ENCODE results near the gene SLC22A5. TPM values are rescaled to one million over a fixed set of nuclear protein-coding genes. Genes with fewer than 3 reads are reported as not detected.

The SLC22A5 gene
- total RNA-seq, 6 donors from 2014 or later = 7.9 to 22.0 (median 12.7) TPM

DNA sequence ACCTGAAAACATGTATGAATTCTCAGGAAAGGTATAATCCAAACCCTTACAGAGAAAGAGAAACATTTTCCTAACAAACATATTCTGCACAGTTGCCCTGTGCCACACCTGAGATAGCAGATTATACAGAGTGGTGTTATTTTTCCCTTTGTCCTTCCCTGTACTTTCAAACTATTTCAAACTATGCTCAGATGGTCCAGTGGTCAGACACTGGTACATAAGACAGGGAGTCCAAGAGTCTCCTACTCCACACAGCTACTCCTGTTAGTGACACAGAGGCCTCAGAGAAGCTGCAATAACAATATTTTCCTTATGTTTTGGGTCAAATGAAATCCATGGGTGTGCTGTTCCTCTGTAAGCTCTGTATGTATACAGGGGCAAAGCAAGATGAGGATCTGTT, 30.0 kb upstream of the SLC22A5 start:
- peaks cover 0 to 13% (median 2%) of the 10 kb centered on the region in 4 donors for H3K36me3 ChIP-seq
- ATAC-seq (ENCODE audit: low FRiP score in 2 of 2) = no peak
- no peak for DNase-seq
- TF ChIP-seq POLR2A (IDR thresholded peaks at IDR 0.05) (no peak), EP300 (IDR thresholded peaks at IDR 0.05) (no peak), CTCF (IDR thresholded peaks at IDR 0.05) (no peak), POLR2AphosphoS5 (IDR thresholded peaks at IDR 0.05) (no peak)
- no peak overlapping the region for H3K4me3 ChIP-seq
- H3K27ac ChIP-seq = no peak overlapping the region
- no peaks in the 10 kb centered on the region for H3K4me1 ChIP-seq
- H3K9me3 ChIP-seq = no peaks in the 10 kb centered on the region
- H3K27me3 ChIP-seq = no peaks in the 10 kb centered on the region

GRCh38 chr5:132342291-132343180, 27.0 kb upstream of the SLC22A5 start:
- Histone ChIP-seq H3K27ac (no peak overlapping the region), H3K36me3 (peaks cover 0 to 4% (median 0%) of the 10 kb centered on the region in 4 donors), H3K4me1 (no peaks in the 10 kb centered on the region), H3K9me3 (no peaks in the 10 kb centered on the region), H3K27me3 (no peaks in the 10 kb centered on the region), H3K4me3 (no peak overlapping the region)
- ATAC-seq (ENCODE audit: low FRiP score in 2 of 2) (no peak), DNase-seq (no peak)
- WGBS, 2 donors = 75 to 80% methylated on average over 5 of the region's 5 CpGs
- TF ChIP-seq EP300 (IDR thresholded peaks at IDR 0.05) (no peak), CTCF (IDR thresholded peaks at IDR 0.05) (no peak), POLR2AphosphoS5 (IDR thresholded peaks at IDR 0.05) (no peak), POLR2A (IDR thresholded peaks at IDR 0.05) (no peak)

DNA sequence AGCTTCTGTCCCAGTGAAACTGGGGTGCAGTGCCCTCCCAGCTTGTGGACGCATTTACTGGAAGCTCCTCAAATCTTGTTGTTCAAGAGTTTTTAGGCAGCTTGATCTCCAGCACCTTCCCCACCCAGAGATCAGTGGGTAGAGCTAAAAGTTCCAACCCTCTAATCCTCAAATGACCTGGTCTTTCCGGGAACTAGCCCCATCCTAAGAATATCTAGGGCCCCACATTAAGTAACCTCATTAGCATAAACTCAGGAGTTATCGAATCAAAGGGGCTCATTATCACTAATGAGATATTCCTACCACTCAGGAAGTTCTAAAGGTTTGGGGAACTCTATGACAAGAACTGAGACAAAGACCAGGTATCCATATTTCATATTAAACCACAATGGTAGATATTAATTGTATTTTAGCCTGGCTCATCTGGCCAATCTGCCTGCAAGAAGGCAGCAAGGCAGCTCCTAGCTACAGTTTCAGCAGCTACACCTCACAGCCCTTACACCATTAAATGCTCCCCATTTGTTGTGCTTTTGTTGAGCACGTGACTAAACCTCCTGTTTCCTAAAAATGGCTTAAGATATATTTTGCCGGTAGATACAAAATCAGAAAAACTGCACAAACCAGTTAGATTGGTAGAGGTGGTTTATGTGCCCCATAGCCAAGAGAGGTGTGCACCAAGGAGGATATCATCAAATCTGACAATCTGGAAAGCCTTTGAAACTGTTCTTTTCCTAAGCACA, 24.6 kb upstream of the SLC22A5 start:
- no peaks in the 10 kb centered on the region for H3K4me1 ChIP-seq
- ATAC-seq (ENCODE audit: low FRiP score in 2 of 2) (no peak), DNase-seq (no peak)
- 82 to 95% methylated on average over 5 of the region's 5 CpGs for WGBS, 2 donors
- H3K9me3 ChIP-seq = no peaks in the 10 kb centered on the region
- H3K27me3 ChIP-seq = no peaks in the 10 kb centered on the region
- peaks cover 0 to 6% (median 5%) of the 10 kb centered on the region in 4 donors for H3K36me3 ChIP-seq
- H3K4me3 ChIP-seq = no peak overlapping the region
- no peak for TF ChIP-seq POLR2AphosphoS5 (IDR thresholded peaks at IDR 0.05)
- H3K27ac ChIP-seq = no peak overlapping the region

DNA sequence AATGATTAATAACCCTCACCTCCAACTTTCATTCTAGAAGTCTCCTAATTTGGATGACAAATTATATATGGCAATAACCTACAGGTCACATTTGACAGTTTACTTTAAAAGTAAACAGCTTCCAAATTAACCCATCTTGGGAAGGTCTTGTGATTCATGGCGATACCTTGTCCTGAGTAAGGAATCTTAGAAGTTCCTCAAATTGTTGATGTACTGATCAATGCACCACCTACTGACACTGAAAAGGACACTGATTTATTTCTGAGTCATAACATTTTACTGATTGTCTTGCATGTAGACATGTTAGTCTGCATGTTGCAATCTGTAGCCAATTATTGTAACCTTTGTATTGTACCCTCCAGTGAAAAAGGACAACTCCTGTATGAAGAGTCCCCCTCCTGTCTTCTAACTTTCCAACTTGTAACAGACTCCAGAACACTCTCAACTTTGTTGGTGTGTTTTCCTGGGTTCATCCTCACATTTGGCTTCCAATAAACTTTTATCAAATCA, 16.0 kb upstream of the SLC22A5 start:
- Histone ChIP-seq H3K9me3 (no peaks in the 10 kb centered on the region), H3K4me1 (peaks cover 0 to 3% (median 0%) of the 10 kb centered on the region in 4 donors), H3K4me3 (no peak overlapping the region), H3K36me3 (peaks cover 0 to 6% (median 3%) of the 10 kb centered on the region in 4 donors), H3K27ac (no peak overlapping the region), H3K27me3 (no peaks in the 10 kb centered on the region)
- ATAC-seq (ENCODE audit: low FRiP score in 2 of 2) (no peak), DNase-seq (no peak)
- TF ChIP-seq EP300 (IDR thresholded peaks at IDR 0.05) (no peak), CTCF (IDR thresholded peaks at IDR 0.05) (no peak), POLR2AphosphoS5 (IDR thresholded peaks at IDR 0.05) (no peak), POLR2A (IDR thresholded peaks at IDR 0.05) (no peak)
- 93 to 95% methylated on average over 1 of the region's 1 CpG for WGBS, 2 donors

Measured in upper lobe of left lung (tissue), 6 donors.